ENCODE measurements around the gene BABAM2. TPM values are rescaled to one million over a fixed set of nuclear protein-coding genes. Genes with fewer than 3 reads are reported as not detected.

The BABAM2 gene
- total RNA-seq, 2 donors from 2014 or later = 46.8 to 59.7 TPM

GRCh38 chr2:28344756-28345373, 454.3 kb downstream of the BABAM2 start:
- intact Hi-C loops (cut with DNase I) = no loop called here
- ATAC-seq (no peak), DNase-seq (no peak)

DNA sequence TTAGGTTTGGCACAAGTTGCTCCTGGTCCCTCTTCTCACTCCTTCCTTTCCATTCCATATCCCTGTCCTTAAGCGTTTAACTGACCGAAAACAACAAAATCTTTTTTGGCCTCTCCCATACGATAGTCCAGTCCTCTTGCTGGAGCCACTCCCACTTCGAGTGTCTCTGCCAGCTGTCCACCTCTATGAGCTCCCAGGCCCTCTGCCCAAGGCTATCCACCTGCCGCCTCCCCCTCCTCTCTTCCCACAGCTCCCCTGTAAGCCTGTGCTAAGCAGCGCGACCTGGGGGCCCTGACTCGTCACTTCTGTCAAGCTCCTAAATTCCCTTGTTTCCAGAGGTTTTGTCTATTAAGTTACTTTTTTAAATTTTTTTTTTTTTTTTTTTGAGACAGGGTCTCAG, 455.1 kb downstream of the BABAM2 start:
- intact Hi-C loops (cut with DNase I) = no loop called here
- no peak for ATAC-seq
- no peak for DNase-seq

- ATAC-seq = no peak
- DNase-seq = no peak
- intact Hi-C loops (cut with DNase I) = no loop called here
Measured at GRCh38 chr2:28346587-28346986, 456.1 kb downstream of the BABAM2 start.

DNA sequence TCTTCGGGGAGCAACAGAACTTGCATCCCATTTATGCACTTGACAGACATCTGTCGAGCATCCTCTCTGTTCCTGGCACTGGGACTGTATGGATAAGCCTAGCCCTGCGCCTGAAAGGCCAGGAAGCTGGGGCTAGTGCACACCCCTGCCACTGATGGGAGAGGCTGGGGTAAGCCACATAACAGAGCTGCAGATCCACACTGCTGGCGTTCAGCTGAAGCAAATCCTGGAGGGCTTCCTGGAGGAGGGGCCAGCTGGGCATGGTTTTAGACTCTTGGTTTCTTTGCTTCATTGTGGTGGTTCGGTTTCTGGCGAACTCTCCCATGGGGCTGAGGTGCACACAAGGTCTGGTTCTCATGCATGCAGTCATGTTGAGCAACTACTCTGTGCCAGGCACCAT, 456.7 kb downstream of the BABAM2 start:
- no peak for DNase-seq
- intact Hi-C loops (cut with DNase I) = no loop called here
- ATAC-seq = no peak

DNA sequence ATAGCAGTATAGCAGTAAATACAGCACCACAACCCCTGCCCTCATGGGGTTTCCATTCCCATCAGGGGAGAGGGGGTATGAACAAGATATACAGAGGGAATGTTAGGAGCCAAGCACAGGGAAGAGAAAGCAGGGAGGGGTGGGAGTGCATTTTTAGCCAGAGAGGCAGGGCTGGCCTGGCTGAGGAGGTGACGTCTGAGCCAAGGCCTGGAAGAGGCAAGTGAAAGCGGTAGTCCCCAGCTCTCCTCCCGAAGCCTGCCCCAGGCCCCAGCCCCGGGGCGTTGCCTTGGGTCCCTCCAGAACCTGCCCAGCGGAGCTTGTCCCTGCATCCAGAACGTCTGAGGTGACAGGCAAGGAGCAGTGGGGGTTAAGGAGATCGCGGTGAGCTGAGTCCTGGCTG, 457.1 kb downstream of the BABAM2 start:
- DNase-seq (peak; percentile 17), ATAC-seq (peak in 1 of 2 donors; percentile 5)
- intact Hi-C loops (cut with DNase I) = no loop called here

- DNase-seq (peak; percentile 26), ATAC-seq (peak in 1 of 2 donors; percentile 31)
- intact Hi-C loops (cut with DNase I) = no loop called here
Measured at GRCh38 chr2:28348149-28348567, 457.6 kb downstream of the BABAM2 start.

DNA sequence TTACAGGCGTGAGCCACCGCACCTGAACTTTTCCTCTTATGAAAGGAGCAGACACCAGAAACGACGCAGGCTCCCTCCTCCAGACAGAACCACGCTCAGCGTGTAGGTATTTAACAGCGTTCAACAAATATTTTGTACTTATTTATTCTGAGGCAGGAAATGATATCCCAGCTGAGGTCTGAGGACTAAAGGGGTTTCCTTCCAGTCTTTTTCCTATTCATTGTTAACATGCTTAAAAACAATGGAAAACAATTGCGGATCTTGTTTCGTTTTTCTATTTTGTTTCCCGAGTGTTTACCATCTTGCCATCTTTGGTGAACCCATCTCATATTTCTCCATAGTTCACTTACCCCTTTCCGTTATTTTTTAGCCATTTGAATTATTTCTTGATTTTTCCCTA, 458.4 kb downstream of the BABAM2 start:
- ATAC-seq (no peak), DNase-seq (no peak)
- intact Hi-C loops (cut with DNase I) = no loop called here

GRCh38 chr2:28349546-28350165, 459.1 kb downstream of the BABAM2 start:
- peak; percentile 11 for DNase-seq
- ATAC-seq = no peak
- intact Hi-C loops (cut with DNase I) = no loop called here

GRCh38 chr2:28350196-28350595, 459.7 kb downstream of the BABAM2 start:
- DNase-seq (no peak), ATAC-seq (no peak)
- intact Hi-C loops (cut with DNase I) = no loop called here

DNA sequence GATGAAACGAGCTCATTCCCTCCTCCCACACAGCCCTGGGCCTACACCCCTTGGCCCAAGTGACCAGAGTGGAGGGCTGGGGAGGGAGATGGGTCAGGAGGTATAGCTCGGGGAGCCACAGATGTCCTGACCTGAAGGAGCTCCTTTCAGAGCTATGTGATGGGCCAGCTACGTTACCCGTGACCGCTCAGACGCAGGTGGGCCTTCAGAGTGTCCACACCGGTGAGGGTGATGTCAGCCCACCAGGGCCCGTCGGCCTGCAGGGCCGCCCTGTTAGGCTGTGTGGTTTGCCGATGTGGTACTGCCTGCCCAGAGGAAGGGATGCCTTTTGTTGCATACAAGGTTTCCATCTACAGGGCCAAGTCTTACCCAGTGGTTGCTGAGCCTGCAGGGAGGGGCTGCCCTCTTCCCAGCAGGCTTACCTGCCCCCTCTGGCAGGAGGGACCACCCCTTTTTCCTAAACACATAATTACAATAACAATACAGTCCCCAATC, 460.3 kb downstream of the BABAM2 start:
- ATAC-seq = no peak
- DNase-seq = no peak
- intact Hi-C loops (cut with DNase I) = no loop called here

DNA sequence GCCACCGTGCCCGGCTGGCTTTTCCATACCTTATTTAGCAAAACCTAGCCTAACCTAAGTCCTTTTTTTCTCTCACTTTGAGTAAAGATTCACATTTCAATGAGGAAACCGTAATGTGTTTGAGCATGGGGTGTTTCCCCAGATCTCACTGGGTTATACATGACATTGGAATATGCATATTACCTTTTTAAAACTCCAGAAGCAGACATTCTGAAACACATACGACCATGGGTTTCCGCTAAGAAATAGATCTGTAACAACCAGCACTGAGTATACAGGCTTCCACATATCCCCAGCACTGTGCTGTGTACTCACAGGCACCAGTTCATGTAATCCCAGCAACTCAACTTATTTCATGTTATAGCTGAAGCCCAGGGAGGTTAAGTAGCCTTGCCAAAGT, 461.1 kb downstream of the BABAM2 start:
- no peak for DNase-seq
- intact Hi-C loops (cut with DNase I) = no loop called here
- ATAC-seq = no peak

DNA sequence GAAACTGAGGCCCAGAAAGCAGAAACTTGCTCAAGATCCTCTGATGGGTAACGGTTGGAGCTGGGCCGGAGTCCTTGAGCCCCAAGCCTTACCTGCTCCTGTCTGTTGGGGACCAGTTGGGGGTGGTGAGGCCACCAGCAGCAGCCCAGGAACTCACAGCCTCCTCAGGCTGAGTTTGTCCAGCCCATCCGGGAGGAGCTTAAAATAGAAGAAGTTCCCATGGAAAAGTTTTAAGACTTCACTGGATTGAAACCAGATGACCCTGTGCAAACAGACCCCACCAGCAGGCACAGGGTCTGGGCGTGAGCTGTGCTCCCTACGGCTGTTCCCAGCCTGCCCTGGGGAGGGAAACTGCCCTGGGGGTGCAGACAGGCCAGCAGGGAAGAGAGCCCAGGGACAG, 461.6 kb downstream of the BABAM2 start:
- ATAC-seq = no peak
- intact Hi-C loops (cut with DNase I) = no loop called here
- no peak for DNase-seq

DNA sequence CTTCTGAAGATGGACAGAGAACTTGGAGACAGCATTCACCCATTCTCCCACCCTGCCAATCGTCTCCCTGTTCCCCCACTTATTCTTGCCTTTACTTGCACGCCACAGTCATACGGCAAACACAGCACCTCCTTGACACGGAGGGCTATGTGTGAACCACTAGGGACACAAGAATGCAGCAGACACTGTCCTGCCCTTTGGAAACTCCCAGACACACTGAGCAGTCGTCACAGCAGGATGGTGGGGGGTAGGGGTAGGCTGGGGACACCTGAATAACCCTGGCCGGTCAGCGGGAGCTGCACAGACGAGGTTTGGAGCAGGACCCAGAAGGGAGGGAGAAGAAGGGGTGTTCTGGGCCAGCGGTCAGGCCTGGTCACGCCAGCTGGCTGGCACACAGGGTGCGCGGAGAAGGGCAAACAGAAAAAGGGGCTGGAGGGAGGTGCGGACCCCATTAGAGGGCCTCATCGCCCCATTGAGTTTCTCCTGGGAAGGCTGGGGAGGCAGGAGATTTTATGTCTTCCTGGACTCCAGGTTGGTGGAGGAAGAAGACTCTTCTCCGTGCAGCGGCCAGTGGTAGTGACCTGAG, 462.2 kb downstream of the BABAM2 start:
- no peak for DNase-seq
- no peak for ATAC-seq
- intact Hi-C loops (cut with DNase I) = no loop called here

GRCh38 chr2:28354920-28355520, 464.5 kb downstream of the BABAM2 start:
- ATAC-seq (no peak), DNase-seq (no peak)
- intact Hi-C loops (cut with DNase I) = no loop called here

- DNase-seq (peak; percentile 85), ATAC-seq (peak; percentile 58 to 78)
- intact Hi-C loops (cut with DNase I) = no loop called here
Measured at GRCh38 chr2:28355521-28356094, 465.1 kb downstream of the BABAM2 start.

DNA sequence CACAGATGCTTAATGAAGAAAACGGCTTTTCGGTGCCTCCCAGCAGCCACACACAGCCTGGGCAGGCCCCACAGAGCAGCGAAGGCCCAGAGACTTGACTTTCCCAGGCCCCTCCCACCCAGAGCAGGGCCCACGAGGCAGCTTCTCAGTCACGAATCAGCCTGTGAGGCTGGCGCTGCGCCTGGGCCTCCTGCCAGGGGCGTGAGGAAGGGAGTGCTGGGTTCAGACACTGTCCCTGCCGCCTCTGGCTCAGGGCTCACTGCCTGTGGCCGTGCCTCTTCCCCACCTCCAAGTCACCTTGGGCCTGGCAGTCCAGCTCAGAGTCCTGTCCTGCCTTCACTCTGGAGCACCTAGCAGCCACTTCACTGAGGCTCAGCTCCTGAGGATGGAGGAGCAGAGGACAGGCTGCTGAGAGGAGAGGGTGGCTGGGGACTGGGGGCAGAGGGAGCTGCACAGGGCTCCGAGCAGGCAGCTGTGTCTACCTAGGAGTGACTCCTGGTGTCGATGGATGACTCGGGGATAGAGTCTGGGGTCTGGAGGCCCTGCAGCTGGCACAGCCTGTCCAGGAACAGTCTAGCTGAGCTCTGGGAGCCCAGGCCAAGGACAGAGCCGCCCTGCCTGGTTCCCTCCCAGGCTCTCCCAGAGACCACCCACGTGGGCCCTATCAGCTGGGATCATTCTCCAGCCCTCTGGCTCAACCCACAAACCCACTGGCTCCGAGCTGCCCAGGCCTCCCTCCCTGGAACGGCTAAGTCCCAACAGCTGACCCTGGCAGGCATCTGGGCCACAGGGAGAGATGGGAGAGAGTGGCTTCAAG, 465.8 kb downstream of the BABAM2 start:
- intact Hi-C loops (cut with DNase I) = no loop called here

GRCh38 chr2:28357055-28357454, 466.5 kb downstream of the BABAM2 start:
- intact Hi-C loops (cut with DNase I) = no loop called here
- ATAC-seq (no peak), DNase-seq (no peak)

More for the DNA sequence above, 465.8 kb downstream of the BABAM2 start:
- ATAC-seq (peak; percentile 92 to 93), DNase-seq (peak; percentile 95)

- no peak for ATAC-seq
- DNase-seq = no peak
- intact Hi-C loops (cut with DNase I) = no loop called here
Measured at GRCh38 chr2:28357948-28358667, 467.6 kb downstream of the BABAM2 start.
